GM12878 (cell line): Measurements from ENCODE around the gene HOXB6. TPM values are rescaled to one million over a fixed set of nuclear protein-coding genes. Genes with fewer than 3 reads are reported as not detected.

Experiments
- ATAC-seq: fragments of 200-7000 bp; cut with Tn5 transposase; 3 replicates; pipeline ENCODE4 v1.9.1; 2020; ENCODE audit warnings: mild to moderate bottlenecking, moderate library complexity
- BruUV-seq: library from RNA; stranded (reverse); fragments of 400-500 nt; replicated peaks from 2 replicates; lab custom pipeline; 2021; lab: Mats Ljungman, UMichigan
- CTCF ChIA-PET: fragments of 300-600 bp; sonication (Branson Sonifier 250); formaldehyde crosslinking; extraction: SDS; loops from one replicate; lab custom pipeline; 2021; ENCODE audit warnings: inconsistent platforms; lab: Yijun Ruan, JAX
- POLR2A ChIA-PET: fragments of 350-600 bp; formaldehyde crosslinking; extraction: SDS; loops from one replicate; lab custom pipeline; 2021; ENCODE audit warnings: inconsistent platforms; lab: Charles Lee
- RAD21 ChIA-PET: fragments of 300-600 bp; sonication (Branson Sonifier 250); formaldehyde crosslinking; loops from one replicate; lab custom pipeline; 2023; ENCODE audit warnings: antibody characterized with exemption; ENCODE audit not compliant: unreplicated experiment; lab: Charles Lee
- SMC1A ChIA-PET: fragments of 300-600 bp; sonication (Branson Sonifier 250); formaldehyde crosslinking; loops from one replicate; lab custom pipeline; 2023; ENCODE audit not compliant: unreplicated experiment, uncharacterized antibody; lab: Charles Lee
- DNase-seq: peaks from one replicate; pipeline ENCODE4 v3.0.0-alpha.2; 2011; ENCODE audit warnings: low read depth, low spot score
- FAIRE-seq: peaks from 3 replicates; lab custom pipeline; 2011; peaks lifted over from hg19 to GRCh38; lab: Jason Lieb, UNC
- H2AFZ ChIP-seq: 2 replicates; pipeline ENCODE4 v1.6.0; 2011; ENCODE audit warnings: low read depth, low read length, control low read depth; ENCODE audit not compliant: control insufficient read depth
- H3K27ac ChIP-seq: 2 replicates; pipeline ENCODE4 v1.5.1; 2011; ENCODE audit warnings: control low read depth; ENCODE audit not compliant: control insufficient read depth, insufficient read depth
- H3K27me3 ChIP-seq, 2 experiments: replicated peaks in 1 of 2; 2 replicates each; pipeline versions ENCODE4 v1.6.0 to v1.6.1; 2011; ENCODE audit warnings: low read length in 1 of 2; ENCODE audit not compliant: control insufficient read depth in 2 of 2, insufficient read depth in 2 of 2
- H3K36me3 ChIP-seq, 2 experiments: 2 replicates each; pipeline ENCODE4 v1.5.1; 2011; ENCODE audit warnings: low read length in 1 of 2; ENCODE audit not compliant: control insufficient read depth in 2 of 2, insufficient read depth in 2 of 2
- H3K4me1 ChIP-seq: 2 replicates; pipeline ENCODE4 v1.6.1; 2011; ENCODE audit warnings: mild to moderate bottlenecking, low read length, moderate library complexity, mixed read lengths; ENCODE audit not compliant: control insufficient read depth, insufficient read depth
- H3K4me2 ChIP-seq: 2 replicates; pipeline ENCODE4 v1.6.0; 2011; ENCODE audit warnings: control low read depth; ENCODE audit not compliant: control insufficient read depth, insufficient read depth
- H3K4me3 ChIP-seq: fragments of 200-600 bp; sonication (generic); 2 replicates; pipeline ENCODE4 v1.5.1; 2016
- H3K79me2 ChIP-seq: 2 replicates; pipeline ENCODE4 v1.6.0; 2011; ENCODE audit warnings: low read length; ENCODE audit not compliant: control insufficient read depth, insufficient read depth
- H3K9ac ChIP-seq: 2 replicates; pipeline ENCODE4 v1.8.0; 2011; ENCODE audit warnings: low read length, control low read depth, mixed read lengths; ENCODE audit not compliant: control insufficient read depth, insufficient read depth
- H3K9me3 ChIP-seq: replicated peaks from 3 replicates; pipeline ENCODE4 v1.5.1; 2011; ENCODE audit warnings: mild to moderate bottlenecking, low read length; ENCODE audit not compliant: control insufficient read depth, insufficient read depth
- H4K20me1 ChIP-seq: 2 replicates; pipeline ENCODE4 v1.6.0; 2011; ENCODE audit not compliant: control insufficient read depth, insufficient read depth
- BMI1 ChIP-seq: fragments of 450-650 bp; IDR thresholded peaks from 2 replicates; pipeline ENCODE4 v1.6.1; 2016; ENCODE audit warnings: mild to moderate bottlenecking, moderate library complexity, borderline replicate concordance
- EED ChIP-seq: sonication (generic); IDR thresholded peaks from 2 replicates; pipeline ENCODE4 v1.6.1; 2016; ENCODE audit warnings: antibody characterized with exemption, low read depth
- HDGF ChIP-seq: fragments of 450-650 bp; IDR thresholded peaks from 2 replicates; pipeline ENCODE4 v1.6.1; 2016; ENCODE audit warnings: antibody characterized with exemption
- JUNB ChIP-seq: IDR thresholded peaks from 2 replicates; pipeline ENCODE4 v1.6.1; 2016; ENCODE audit warnings: antibody characterized with exemption, mild to moderate bottlenecking
- LARP7 ChIP-seq: fragments of 450-650 bp; IDR thresholded peaks from 2 replicates; pipeline ENCODE4 v1.6.1; 2017; ENCODE audit warnings: mild to moderate bottlenecking
- MTA2 ChIP-seq: fragments of 450-650 bp; IDR thresholded peaks from 2 replicates; pipeline ENCODE4 v1.6.1; 2016; ENCODE audit warnings: low read depth, mild to moderate bottlenecking, moderate library complexity
- NFYA ChIP-seq: IDR thresholded peaks from 2 replicates; pipeline ENCODE4 v1.6.1; 2011; ENCODE audit warnings: low read depth, mild to moderate bottlenecking, low read length, improper control_type of control experiment, borderline replicate concordance
- NR2C1 ChIP-seq: fragments of 450-650 bp; IDR thresholded peaks from 2 replicates; pipeline ENCODE4 v1.6.1; 2017; ENCODE audit warnings: antibody characterized with exemption, mild to moderate bottlenecking, moderate library complexity
- PML ChIP-seq: IDR thresholded peaks from 2 replicates; pipeline ENCODE4 v1.6.1; 2012; ENCODE audit warnings: low read length, inconsistent platforms
- RB1 ChIP-seq: fragments of 450-650 bp; formaldehyde crosslinking; IDR thresholded peaks from 2 replicates; pipeline ENCODE4 v1.6.1; 2017; ENCODE audit warnings: mild to moderate bottlenecking, borderline replicate concordance
- RELA ChIP-seq: fragments of 450-650 bp; IDR thresholded peaks from 2 replicates; pipeline ENCODE4 v1.8.0; 2014; ENCODE audit warnings: borderline replicate concordance; ENCODE audit not compliant: partially characterized antibody
- SMAD1 ChIP-seq: fragments of 450-650 bp; IDR thresholded peaks from 2 replicates; pipeline ENCODE4 v1.6.1; 2018; ENCODE audit warnings: mild to moderate bottlenecking, low read depth; ENCODE audit not compliant: partially characterized antibody
- SMARCA5 ChIP-seq: fragments of 450-650 bp; IDR thresholded peaks from 2 replicates; pipeline ENCODE4 v1.6.1; 2017; ENCODE audit warnings: mild to moderate bottlenecking
- SP1 ChIP-seq: IDR thresholded peaks from one replicate; pipeline ENCODE4 v1.6.1; 2011; ENCODE audit warnings: low read depth, low read length
- STAT3 ChIP-seq: IDR thresholded peaks from 2 replicates; pipeline ENCODE4 v1.6.1; 2011; ENCODE audit warnings: low read depth, low read length, improper control_type of control experiment
- ZNF592 ChIP-seq: fragments of 450-650 bp; IDR thresholded peaks from 2 replicates; pipeline ENCODE4 v1.6.1; 2017; ENCODE audit warnings: mild to moderate bottlenecking, moderate library complexity
- ZNF622 ChIP-seq: fragments of 450-650 bp; IDR thresholded peaks from 2 replicates; pipeline ENCODE4 v1.6.1; 2017; ENCODE audit warnings: mild to moderate bottlenecking, inconsistent platforms
- WGBS: methylation state at CpG from one replicate; pipeline ENCODE4 v1.1.6; 2016; ENCODE audit warnings: low lambda C conversion rate; ENCODE audit not compliant: insufficient replicate concordance, insufficient coverage; ENCODE audit errors: missing lambda C conversion rate; 5-methylcytosine and 5-hydroxymethylcytosine counted together
- in situ Hi-C: fragments of 300-500 bp; cut with MboI; formaldehyde crosslinking; loops from 9 replicates; pipeline ENCODE4 v1.14.3; 2018; ENCODE audit warnings: mixed read lengths
- intact Hi-C: fragments of 100-400 bp; cut with micrococcal nuclease; formaldehyde crosslinking; loops from one replicate; pipeline ENCODE4 v1.14.2; 2022; ENCODE audit not compliant: unreplicated experiment
- polyA plus RNA-seq, 11 experiments: library from polyadenylated mRNA; depleted of rRNA in 4 of 11; unstranded in 6 of 11; stranded (reverse) in 5 of 11; fragments of >200 nt; fragmentation: Nextera tagmentation in 4 of 11; fragmentation: Illumina TruSeq in 1 of 11; extraction: Ambion mirVana in 4 of 11; extraction: Trizol in 1 of 11; gene quantifications; 1 replicate in 1 of 11; 2 replicates in 10 of 11; pipeline versions ENCODE4 v1.2.1 to v1.2.3, GENCODE V29; 2011 to 2016; ENCODE audit warnings: inconsistent platforms in 2 of 11, missing spikeins in 2 of 11, low read depth in 1 of 11
- total RNA-seq, 4 experiments: library from RNA; depleted of rRNA in 3 of 4; stranded (reverse); fragments of >200 nt in 3 of 4; fragmentation: Illumina TruSeq in 1 of 4; extraction: Trizol in 1 of 4; gene quantifications; 2 replicates each; pipeline versions ENCODE4 v1.2.1 to v1.2.3, GENCODE V29; 2013 to 2021

HOXB6 gene
- total and polyA plus RNA-seq, 10 of the 15 experiments (the other 5 are each of a cell fraction or from before 2014, with no cell fraction given), result 0.04 to 0.51 (median 0.09) TPM; not detected in 2

DNA sequence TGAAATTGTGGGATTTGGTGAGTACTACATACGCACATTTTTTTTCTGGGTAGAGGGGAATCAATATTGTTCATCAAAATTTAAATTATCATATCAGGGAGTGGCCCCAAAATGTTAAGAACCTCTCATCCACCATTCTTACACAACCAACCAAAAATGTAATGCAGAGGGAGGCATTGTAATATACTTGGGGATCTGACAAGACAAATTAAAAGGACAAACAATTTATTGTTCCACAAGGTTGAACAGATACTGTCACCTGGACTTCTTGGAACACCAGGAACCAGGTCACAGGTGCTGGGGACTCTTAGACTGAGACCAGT lies 36.0 kb upstream of the HOXB6 start (continued):
- TF ChIP-seq RELA (no peak), SMARCA5 (no peak), EED (no peak), SMAD1 (no peak)

DNA sequence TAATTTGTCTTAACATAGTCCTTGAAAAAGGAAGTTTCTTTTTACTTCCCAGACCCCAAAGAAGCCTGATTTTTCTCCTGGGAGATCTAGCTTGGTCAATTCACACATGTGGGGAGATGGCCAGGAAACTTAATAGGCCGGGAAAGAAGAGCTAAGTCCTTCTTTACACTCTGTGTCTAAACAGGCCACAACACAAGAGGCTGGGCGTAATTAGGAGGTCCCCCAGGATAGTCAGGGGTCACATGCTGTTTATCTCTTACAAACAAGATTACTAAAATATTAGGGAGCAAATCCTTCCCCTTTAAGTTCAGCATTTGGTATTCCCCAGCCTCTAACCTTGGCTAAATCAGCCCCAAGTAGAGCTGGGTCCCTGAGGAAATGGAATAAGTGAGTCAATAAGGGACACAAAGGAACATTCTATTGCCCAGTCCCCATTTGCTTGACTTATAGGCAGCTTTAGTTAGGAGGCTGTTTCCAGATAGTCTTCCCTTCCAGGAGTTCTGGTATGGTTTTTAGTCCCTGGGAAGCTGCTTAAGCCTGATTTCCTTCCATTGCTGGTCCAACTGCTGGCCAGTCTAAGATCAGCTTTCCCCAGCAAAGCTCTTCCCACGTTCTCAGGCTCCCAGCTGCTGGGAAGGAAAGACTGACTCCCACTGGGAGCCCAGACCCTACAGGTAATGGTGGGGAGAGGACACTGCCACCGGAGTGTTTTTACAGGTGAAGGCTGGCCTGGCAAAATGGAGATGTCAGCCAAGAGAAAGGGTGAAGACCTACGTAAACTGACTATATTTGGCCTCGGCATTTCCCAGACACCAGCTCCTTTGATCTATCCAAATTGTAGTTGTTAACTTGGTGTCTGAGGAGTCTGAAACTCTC lies 35.4 kb upstream of the HOXB6 start:
- no peak overlapping the region for H3K4me3 ChIP-seq
- H3K79me2 ChIP-seq, result no peaks in the 10 kb centered on the region
- no peak overlapping the region for H3K27ac ChIP-seq
- POLR2A ChIA-PET, result no interaction called here
- H3K9ac ChIP-seq, result no peak overlapping the region
- in situ Hi-C loops (no loop called here), intact Hi-C loops (no loop called here)
- H2AFZ ChIP-seq, result no peak overlapping the region
- DNase-seq (no peak), FAIRE-seq (no peak), ATAC-seq (no peak)
- RAD21 ChIA-PET, result no interaction called here
- H3K4me2 ChIP-seq, result no peak overlapping the region
- H3K4me1 ChIP-seq, result no peaks in the 10 kb centered on the region
- no peaks in the 10 kb centered on the region for H4K20me1 ChIP-seq
- CTCF ChIA-PET, result interaction anchor here (0.6 to 1.5 kb wide), 8 partner anchors 9 to 701 kb away, joined by 3 to 5 read pairs (median 4); partner anchors contain the start of gene HOXB5
- no peaks in the 10 kb centered on the region for H3K9me3 ChIP-seq
- H3K36me3 ChIP-seq, result no peaks in the 10 kb centered on the region
- SMC1A ChIA-PET, result interaction anchor here (1.0 kb wide), 1 partner anchor 33 kb away, joined by 3 read pairs; no protein-coding TSS in a partner anchor
- WGBS, result 36% methylated on average over 6 of the region's 6 CpGs
- peaks cover 3 to 27% of the 10 kb centered on the region in 2 experiments for H3K27me3 ChIP-seq
- BruUV-seq, result no TSS peak
- TF ChIP-seq STAT3 (no peak), JUNB (no peak), NR2C1 (no peak), ZNF592 (no peak), SP1 (no peak), BMI1 (no peak), NFYA (no peak), ZNF622 (no peak), LARP7 (no peak), PML (no peak), MTA2 (no peak), HDGF (no peak), RB1 (no peak)
